Right atrium auricular region (tissue), 2 donors: ENCODE results near the gene UPK3A. TPM values are rescaled to one million over a fixed set of nuclear protein-coding genes. Genes with fewer than 3 reads are reported as not detected.
A peak's percentile ranks its signal among the peaks of the same experiment; 100 is the strongest.

ENCODE experiments used
- DNase-seq: peaks from one replicate; pipeline ENCODE4 v3.0.0-alpha.2; 2019; ENCODE audit warnings: low spot score
- H3K27ac ChIP-seq, 2 donors: fragments of 200-600 bp; sonication (generic); 1 replicate in 1 of 2; 2 replicates in 1 of 2; pipeline ENCODE4 v1.5.1; 2016 to 2019
- H3K27me3 ChIP-seq, 2 donors: fragments of 200-600 bp; sonication (generic); one replicate each; pipeline versions ENCODE4 v1.5.1 to v1.6.0; 2017 to 2019
- H3K36me3 ChIP-seq: fragments of 200-600 bp; sonication (generic); one replicate; pipeline ENCODE4 v1.5.1; 2016
- H3K4me1 ChIP-seq, 2 donors: fragments of 200-600 bp; sonication (generic); one replicate each; pipeline versions ENCODE4 v1.5.1 to v1.6.0; 2017 to 2019
- H3K4me3 ChIP-seq, 2 donors: fragments of 200-600 bp; sonication (generic); 1 replicate in 1 of 2; 2 replicates in 1 of 2; pipeline ENCODE4 v1.5.1; 2017 to 2019; ENCODE audit warnings: mild to moderate bottlenecking in 1 of 2, moderate library complexity in 1 of 2
- H3K9me3 ChIP-seq, 2 donors: fragments of 200-600 bp; sonication (generic); one replicate each; pipeline ENCODE4 v1.5.1; 2019
- total RNA-seq, 2 donors: library from RNA; depleted of rRNA; stranded (reverse); fragments of >200 nt; gene quantifications; one replicate each; pipeline ENCODE4 v1.1.0, GENCODE V29; 2016
- TF ChIP-seq, protein P1 (sequence below), 2 donors: fragments of 200-600 bp; sonication (generic); IDR thresholded peaks; one replicate each; pipeline ENCODE4 v1.5.1; 2019; ENCODE audit warnings: antibody characterized with exemption in 2 of 2

The UPK3A gene
- total RNA-seq, 2 donors from 2014 or later, result not detected

DNA sequence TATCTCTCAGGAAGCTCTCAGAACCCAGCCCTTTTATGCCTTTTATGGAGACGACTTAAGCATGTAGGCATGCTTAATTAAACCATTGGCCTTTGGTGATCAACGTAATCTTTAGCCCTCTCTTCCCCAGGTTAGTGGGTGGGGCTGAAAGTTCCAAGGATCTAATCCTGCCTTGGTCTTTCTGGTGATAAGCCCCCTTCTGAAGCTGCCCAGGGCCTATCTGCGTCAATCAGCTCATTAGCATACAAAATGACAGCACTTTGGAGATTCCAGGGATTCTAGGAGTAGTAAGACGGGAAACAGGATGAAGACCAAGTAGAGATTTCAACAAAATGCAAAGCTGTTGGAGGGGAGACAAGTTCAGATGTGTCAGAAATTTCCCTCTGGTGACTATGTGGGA, 28.1 kb downstream of the UPK3A start:
- Histone ChIP-seq H3K36me3 (no peaks in the 10 kb centered on the region), H3K4me1 (peaks cover 0 to 57% of the 10 kb centered on the region in 2 donors), H3K4me3 (no peak overlapping the region), H3K27ac (peak overlapping the region in 1 of 2 donors; percentile 60), H3K27me3 (no peaks in the 10 kb centered on the region), H3K9me3 (no peaks in the 10 kb centered on the region)
- DNase-seq, result no peak
- TF ChIP-seq, protein P1, sequence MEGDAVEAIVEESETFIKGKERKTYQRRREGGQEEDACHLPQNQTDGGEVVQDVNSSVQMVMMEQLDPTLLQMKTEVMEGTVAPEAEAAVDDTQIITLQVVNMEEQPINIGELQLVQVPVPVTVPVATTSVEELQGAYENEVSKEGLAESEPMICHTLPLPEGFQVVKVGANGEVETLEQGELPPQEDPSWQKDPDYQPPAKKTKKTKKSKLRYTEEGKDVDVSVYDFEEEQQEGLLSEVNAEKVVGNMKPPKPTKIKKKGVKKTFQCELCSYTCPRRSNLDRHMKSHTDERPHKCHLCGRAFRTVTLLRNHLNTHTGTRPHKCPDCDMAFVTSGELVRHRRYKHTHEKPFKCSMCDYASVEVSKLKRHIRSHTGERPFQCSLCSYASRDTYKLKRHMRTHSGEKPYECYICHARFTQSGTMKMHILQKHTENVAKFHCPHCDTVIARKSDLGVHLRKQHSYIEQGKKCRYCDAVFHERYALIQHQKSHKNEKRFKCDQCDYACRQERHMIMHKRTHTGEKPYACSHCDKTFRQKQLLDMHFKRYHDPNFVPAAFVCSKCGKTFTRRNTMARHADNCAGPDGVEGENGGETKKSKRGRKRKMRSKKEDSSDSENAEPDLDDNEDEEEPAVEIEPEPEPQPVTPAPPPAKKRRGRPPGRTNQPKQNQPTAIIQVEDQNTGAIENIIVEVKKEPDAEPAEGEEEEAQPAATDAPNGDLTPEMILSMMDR (IDR thresholded peaks at IDR 0.05), result no peak

DNA sequence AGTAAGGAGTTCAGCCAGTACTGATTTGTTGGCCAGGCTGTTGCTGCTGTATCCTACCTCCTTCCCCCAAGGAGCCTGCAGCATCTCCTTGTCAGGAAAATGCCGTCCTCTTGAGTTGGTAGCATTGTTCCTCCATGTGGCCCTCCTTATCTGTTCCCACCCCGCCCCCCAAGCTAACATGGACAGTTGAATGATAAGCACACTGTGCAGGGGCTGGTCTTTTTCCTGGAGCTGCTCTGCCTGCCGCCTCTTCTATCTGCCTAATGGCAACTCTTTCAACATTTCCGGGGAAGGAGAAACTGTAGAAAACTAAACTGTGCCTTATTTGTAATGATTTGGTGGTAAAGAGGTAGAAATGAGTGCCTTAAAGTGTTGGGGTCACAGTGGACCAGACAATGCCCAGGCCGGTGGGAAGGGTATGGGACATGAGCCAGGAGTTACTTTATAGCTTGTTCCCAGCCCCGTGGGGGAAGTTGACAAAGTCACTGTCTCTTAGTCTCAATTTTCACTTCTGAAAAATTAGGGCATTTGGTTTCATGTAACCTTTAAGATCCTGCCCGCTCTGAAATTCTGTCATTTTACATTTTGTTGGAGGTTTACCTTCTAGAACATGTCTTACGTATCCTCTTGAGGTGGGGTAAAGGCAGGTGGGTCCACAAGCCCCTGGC, 29.4 kb downstream of the UPK3A start:
- Histone ChIP-seq H3K9me3 (no peaks in the 10 kb centered on the region), H3K4me1 (peaks cover 0 to 67% of the 10 kb centered on the region in 2 donors), H3K4me3 (no peak overlapping the region), H3K27me3 (no peaks in the 10 kb centered on the region), H3K27ac (peak overlapping the region; percentile 43 to 60), H3K36me3 (no peaks in the 10 kb centered on the region)
- no peak for DNase-seq
- TF ChIP-seq, protein P1 (IDR thresholded peaks at IDR 0.05), result no peak

DNA sequence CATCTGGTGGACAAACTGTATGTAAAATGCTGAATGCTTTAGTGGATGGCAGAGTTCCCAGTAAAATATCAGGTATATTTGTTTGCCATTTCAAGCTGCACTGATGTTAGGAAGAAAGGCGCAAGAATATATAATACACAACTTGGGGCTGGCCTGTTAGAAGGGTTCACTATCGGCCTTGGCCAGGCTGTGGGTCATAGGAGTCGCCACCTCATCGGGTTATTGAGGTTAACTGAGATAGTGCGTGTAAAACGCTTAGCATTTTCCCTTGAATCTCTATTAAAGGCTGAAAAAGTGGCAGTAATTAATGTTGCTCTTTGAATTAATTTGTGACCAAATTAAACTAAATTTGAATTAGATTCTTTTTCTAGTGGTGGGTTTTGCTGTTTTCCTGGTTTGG, 30.0 kb downstream of the UPK3A start:
- TF ChIP-seq, protein P1 (IDR thresholded peaks at IDR 0.05), result no peak
- Histone ChIP-seq H3K4me3 (no peak overlapping the region), H3K36me3 (no peaks in the 10 kb centered on the region), H3K27me3 (no peaks in the 10 kb centered on the region), H3K9me3 (no peaks in the 10 kb centered on the region), H3K27ac (peak overlapping the region; percentile 43 to 60), H3K4me1 (peaks cover 0 to 70% of the 10 kb centered on the region in 2 donors)
- DNase-seq, result no peak

DNA sequence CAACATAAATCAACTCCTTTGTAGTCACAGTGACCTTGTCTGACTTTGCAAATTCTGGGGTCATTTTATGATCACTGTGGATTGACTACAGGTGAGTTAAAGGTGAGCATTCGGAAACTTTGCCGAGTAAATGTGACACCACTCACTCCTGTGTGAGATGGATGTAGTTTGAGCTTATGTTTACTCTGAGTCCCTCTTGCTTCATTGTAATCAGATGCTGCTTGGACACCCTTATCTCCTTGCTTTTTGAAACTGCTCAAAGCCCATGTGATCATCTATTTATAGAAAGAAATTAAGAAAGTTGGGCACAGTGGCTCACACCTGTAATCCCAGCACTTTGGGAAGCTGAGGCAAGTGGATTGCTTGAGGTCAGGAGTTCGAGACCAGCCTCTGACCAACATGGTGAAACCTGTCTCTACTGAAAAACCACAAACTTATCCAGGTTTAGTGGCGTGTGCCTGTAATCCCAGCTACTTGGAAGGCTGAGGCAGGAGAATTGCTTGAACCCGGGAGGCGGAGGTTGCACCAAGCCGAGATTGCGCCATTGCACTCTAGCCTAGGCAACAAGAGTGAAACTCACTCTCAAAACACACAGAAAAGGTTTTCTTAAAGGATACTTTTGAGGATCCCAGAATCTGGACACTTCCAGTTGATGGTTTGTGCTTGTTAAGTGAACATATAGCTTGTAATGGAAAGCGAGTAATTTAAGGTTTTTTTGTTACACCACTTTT, 32.2 kb downstream of the UPK3A start:
- Histone ChIP-seq H3K27me3 (no peaks in the 10 kb centered on the region), H3K4me3 (peak overlapping the region in 1 of 2 donors; percentile 11), H3K27ac (peak overlapping the region; percentile 84), H3K4me1 (peaks cover 0 to 61% of the 10 kb centered on the region in 2 donors), H3K36me3 (no peaks in the 10 kb centered on the region), H3K9me3 (no peaks in the 10 kb centered on the region)
- DNase-seq, result no peak
- TF ChIP-seq, protein P1 (IDR thresholded peaks at IDR 0.05), result no peak

DNA sequence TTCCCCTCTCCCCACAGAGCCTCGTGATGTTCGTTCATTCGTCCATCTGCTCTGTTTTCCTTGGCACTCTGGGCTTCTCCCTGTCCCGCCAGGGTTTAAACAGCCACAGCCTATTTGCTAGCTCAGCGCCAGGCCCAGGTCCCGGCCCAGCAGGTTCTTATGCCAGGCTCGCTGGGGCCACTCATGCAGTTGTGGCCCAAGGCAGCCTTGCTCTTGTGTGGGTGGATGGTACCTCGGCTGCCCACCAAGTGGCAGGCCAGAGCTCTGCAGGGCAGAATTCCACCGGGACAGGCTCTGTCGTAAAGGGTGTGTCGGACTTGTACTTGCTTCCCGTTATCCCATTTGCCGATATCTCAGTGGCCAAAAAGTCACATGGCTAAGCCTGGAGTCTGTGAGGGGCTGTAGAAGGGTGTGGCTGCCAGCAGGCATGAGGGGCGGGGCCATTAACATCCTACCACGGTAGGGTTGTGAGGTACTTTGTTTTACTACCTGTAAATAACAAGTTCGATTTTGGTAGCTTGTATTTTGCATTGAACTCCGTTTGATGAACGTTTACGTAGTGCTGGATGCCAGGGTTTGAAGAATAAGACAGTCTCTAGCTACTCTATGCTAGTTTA, 32.9 kb downstream of the UPK3A start:
- Histone ChIP-seq H3K27me3 (no peaks in the 10 kb centered on the region), H3K4me1 (peaks cover 0 to 61% of the 10 kb centered on the region in 2 donors), H3K27ac (peak overlapping the region; percentile 84), H3K36me3 (no peaks in the 10 kb centered on the region), H3K9me3 (no peaks in the 10 kb centered on the region), H3K4me3 (peak overlapping the region in 1 of 2 donors; percentile 11)
- peak; percentile 85 for DNase-seq
- TF ChIP-seq, protein P1 (IDR thresholded peaks at IDR 0.05), result peak; percentile 14 to 71
